Right renal cortex interstitium (tissue), 3 donors: ENCODE results near the gene TXNDC11. TPM values are rescaled to one million over a fixed set of nuclear protein-coding genes. Genes with fewer than 3 reads are reported as not detected.
"Not testable (repeated sequence)": the region's sequence is repeated elsewhere in the genome, so short reads cannot be mapped to it uniquely, and the experiment has no call there.

ENCODE experiments used
- DNase-seq, 3 donors: peaks; one replicate each; pipeline ENCODE4 v3.0.0-alpha.2; 2013; ENCODE audit warnings: low read depth in 3 of 3, low spot score in 2 of 3
- polyA plus RNA-seq, 3 donors: library from polyadenylated mRNA; unstranded; fragments of 120-200 nt; gene quantifications; one replicate each; pipeline ENCODE4 v1.2.1, GENCODE V29; 2013; ENCODE audit not compliant: insufficient read length in 3 of 3

TXNDC11 gene, protein sequence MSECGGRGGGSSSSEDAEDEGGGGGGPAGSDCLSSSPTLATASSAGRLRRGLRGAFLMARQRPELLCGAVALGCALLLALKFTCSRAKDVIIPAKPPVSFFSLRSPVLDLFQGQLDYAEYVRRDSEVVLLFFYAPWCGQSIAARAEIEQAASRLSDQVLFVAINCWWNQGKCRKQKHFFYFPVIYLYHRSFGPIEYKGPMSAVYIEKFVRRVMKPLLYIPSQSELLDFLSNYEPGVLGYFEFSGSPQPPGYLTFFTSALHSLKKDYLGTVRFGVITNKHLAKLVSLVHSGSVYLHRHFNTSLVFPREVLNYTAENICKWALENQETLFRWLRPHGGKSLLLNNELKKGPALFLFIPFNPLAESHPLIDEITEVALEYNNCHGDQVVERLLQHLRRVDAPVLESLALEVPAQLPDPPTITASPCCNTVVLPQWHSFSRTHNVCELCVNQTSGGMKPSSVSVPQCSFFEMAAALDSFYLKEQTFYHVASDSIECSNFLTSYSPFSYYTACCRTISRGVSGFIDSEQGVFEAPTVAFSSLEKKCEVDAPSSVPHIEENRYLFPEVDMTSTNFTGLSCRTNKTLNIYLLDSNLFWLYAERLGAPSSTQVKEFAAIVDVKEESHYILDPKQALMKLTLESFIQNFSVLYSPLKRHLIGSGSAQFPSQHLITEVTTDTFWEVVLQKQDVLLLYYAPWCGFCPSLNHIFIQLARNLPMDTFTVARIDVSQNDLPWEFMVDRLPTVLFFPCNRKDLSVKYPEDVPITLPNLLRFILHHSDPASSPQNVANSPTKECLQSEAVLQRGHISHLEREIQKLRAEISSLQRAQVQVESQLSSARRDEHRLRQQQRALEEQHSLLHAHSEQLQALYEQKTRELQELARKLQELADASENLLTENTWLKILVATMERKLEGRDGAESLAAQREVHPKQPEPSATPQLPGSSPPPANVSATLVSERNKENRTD
- polyA plus RNA-seq, result 10 to 100 TPM; 40.2 to 42.1 (median 40.5) TPM

DNA sequence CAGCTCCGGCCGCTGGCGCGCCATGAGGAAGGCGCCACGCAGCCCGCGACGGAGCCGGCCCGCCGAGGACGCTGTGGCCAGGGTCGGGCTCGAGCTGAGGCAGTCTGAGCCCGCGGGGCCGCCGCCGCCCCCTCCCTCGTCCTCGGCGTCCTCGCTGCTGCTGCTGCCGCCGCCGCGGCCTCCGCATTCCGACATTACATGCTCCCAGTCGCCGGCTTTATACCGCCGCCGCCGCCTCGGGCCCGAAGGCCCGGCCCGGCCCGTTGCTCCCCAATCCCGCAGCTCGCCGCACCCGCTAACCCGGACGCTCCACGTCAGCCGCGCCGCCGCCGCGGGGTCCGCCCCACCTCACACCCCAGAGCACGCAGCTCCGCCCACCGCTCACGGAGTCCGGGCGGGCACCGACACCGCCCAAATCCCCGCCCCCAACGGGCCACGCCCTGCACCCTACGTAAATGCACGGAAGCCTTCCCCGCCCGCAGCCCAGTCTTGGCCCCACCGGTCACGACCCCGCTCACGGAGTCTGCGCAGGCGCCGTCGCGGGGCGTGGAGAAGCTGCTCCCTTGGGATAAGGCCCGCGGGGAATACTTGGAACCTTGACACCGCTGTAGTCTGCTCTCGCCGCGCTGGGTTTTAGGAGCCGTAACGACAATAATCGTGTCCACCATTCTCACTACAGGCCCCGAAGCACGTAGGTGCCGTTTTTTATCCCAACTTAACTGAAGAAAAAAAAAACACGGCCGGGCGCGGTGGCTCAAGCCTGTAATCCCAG is at the start of gene TXNDC11:
TSS of gene TXNDC11 (minus strand) at position 322 of the 772 bp plus-strand sequence. CDS start at position 195, 127 bp downstream.
- peak; percentile 89 to 93 (median 92) for DNase-seq

DNA sequence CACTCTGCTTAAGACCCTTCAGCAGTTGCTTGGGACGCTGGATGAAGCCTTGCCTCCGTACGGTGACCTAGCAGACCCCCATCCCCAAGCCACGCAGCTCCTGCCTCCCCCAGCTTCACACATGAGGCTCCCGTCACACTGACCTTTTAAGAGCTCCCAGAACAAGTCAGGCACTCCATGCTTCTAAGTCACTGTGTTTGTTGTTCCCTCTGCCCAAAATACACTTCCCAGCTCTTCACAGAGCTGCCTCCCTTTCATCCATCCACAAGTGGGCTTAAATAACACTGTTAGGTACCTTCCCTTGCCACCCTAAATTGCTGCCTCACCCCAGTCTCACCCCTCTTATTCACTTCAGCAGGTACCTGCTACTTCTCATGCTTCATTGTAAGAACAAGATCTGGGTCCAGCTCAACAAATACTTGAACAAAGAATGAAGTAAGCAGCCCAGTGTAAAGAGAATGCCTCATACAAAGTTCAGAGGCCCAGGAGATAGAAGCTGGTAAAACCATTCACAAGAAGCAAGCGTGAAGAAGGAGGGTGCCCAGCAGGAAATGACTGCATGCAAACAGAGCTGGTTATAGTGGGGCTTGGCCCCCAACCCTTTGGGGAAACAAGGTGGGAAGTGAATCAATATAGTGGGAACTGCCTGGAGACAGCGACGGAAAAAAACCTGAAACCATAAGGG is 48.6 kb upstream of the TXNDC11 start:
- DNase-seq, result no peak

DNA sequence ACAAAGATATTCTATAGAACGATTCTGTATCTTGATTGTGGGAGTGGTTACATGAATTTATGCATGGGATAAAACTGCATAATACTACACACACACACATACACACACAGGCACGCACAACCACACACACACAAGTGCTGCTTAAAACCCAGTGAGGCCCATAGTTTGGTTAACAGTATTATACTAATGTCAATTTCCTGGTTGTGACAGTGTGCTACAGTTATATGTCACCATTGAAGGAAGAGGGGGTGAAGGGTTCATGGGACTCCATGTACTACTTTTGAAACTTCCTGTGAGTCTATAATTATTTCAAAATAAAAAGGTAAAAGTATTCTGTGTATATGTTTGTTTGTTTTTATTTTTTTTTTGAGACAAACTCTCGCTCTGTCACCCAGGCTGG is 46.3 kb upstream of the TXNDC11 start:
- DNase-seq, result no peak

DNA sequence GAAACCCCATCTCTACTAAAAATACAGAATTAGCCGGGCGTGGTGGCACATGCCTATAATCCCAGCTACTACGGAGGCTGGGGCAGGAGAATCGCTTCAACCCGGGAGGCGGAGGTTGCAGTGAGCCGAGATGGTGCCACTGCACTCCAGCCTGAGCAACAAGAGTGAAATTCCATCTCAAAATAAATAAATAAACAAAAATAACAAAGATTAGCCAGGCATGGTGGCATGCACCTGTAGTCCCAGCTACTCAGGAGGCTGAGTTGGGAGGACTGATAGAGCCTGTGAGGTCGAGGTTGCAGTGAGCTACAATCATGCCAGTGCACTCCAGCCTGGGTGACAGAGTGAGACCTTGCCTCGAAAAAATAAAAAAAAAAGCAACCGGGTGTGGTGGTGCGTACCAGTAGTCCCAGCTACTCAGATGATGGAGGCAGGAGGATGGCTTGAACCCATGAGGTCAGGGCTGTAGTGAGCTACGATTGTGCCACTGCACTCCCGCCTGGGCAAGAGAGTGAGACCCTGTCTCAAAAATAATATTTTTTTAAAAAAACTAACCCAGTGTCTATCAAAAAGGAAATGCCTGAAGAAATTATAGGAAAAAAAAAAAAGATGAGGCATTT is 42.4 kb upstream of the TXNDC11 start:
- DNase-seq, result not testable (repeated sequence)

DNA sequence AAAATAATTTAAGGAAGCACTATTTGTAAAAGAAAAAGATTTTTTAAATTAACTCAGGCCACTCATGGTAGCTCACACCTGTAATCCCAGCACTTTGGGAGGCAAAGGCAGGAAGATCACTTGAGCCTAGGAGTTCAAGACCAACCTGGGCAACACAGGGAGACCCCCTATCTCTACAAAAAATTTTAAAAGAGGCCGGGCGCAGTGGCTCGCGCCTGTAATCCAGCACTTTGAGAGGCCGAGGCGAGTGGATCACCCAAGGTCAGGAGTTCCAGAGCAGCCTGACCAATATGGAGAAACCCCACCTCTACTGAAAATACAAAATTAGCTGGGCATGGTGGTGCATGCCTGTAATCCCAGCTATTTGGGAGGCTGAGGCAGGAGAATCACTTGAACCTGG is 41.7 kb upstream of the TXNDC11 start:
- DNase-seq, result not testable (repeated sequence)

DNA sequence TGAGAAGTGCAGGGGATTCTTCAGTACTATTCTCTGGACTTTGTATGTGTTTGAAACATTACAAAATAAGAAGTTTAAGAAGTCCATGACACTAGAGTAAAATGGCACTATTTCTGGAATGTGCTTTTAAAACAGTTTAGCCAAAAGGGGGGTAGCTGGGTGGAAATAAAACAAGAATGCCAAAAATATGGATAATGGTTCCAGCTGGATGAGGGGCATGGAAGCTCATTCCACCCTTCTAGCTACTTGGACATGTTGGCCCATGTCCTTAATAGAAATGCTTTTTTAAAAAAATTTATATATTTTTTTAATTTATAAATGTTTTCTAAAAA is 41.3 kb upstream of the TXNDC11 start:
- no peak for DNase-seq

DNA sequence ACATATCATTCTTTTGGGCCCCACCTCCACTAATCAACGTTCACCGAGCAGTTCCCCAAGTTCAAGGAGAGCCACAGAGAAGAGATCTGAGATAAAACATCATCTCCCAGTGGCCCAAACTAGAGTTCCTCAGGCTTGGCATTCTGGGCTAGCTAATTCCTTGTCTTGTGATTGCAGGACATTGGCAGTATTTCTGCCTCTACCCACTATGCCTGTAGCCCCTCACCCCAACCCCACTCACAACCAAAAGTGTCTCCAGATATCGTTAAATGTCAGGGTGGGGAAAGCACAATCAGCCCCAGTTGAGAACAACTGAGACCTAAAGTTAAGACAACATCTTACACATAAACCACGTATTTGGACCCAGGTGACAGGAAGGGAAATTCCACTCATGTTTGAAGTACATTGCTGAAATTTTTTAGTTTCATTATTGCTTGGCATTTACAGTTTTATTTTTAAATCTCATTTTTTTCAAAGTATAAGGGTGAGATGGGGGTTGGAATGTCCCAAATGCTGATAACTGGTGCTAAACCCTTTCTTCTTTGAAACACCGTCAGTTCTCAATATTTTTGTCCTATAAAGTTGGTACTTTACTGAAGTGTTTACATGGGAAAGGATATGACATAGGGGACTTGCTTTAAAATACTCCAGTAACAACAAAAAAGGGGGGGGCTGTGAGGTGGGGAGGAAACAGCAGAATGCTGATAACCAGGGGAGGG is 40.8 kb upstream of the TXNDC11 start:
- no peak for DNase-seq

DNA sequence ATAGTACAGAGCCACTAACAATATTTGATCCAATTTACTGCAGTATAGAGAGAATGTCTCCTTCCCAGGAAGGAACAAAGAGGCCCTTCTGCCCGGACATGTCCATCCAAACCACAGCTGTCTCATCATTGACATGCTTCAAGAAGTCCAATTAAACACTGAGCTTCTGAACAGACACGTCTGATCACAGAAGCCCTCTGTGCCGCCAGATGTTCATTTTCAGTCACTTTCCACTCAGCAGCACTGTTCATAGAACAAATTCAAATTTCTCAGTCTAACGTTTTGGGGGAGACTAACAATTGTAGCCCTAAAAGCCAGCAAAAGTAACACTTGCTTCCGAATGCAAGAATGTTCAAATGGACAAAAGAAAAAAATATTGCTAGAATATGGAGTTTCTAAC is 39.1 kb upstream of the TXNDC11 start:
- DNase-seq, result no peak

DNA sequence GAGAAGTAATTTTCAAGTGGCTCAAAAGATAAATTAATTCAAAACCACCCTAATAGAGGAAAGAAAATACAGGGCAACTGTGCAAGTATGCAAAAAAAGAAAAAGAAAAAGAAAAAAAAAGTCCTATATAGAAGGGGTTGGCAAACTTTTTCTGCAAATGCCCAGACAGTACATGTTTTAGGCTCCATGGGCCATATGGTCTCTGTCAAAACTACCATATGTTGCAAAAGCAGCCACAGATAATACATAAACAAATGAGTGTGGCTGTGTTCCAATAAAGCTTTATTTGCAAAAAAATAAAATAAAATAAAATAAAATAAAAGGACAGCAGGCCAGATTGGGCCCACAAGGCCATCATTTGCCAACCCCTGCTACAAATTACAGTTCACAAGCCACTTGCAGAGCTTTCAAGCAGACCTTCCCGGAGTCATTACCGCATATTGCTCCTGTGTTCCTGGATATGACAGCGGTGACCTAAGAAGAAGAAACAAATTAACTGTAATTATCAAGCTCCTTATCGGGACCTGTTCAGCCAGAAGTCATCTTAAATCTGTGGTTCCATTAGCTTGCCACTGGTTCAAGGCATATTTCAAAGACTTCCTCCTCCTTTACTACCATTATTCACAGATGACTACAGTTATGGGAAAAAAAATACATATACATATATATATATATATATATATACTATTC is 38.5 kb upstream of the TXNDC11 start:
- no peak for DNase-seq

DNA sequence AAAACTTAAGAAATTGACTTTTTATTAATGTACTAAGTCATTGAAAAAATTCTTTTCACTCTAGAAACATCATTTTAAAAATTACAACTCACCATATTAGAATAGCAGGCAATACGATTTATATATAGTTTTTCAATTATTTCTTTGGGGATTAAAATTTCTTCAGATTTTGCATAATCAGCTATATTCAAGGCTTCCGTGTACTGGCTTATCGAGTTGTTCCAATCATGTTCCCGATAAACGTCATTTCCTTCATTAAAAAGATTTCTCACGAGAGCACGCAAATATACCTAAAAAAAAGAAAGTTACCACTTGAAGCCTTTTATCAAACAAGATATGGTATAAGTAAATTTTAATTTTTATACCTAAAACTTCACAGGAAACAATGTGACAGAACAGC is 36.4 kb upstream of the TXNDC11 start:
- DNase-seq, result no peak

DNA sequence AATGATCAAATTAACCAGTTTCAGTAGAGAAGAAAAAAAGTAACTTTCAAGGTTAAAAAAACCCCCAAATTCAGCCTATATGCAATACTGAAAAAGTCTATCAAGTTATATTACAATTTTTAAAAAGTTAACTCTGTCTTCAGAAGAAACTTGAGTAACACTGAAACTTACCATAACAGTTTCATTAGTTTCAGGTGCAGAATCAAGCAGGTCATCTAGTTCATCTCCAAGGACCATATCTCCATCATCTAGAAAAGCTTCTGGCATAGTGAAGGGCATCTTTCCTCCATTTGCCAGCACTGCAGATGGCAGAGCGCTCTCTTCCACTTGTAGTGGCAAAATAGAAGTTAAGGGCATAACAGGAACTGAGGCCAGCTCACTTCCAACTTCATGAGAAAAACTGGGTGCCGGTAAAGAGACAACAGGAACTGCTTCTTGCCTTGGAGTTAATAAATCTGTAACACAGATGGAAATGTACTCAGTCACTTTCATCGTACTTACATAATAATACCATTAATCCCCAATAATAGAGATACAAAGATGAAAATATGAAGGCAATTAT is 31.5 kb upstream of the TXNDC11 start:
- no peak for DNase-seq

DNA sequence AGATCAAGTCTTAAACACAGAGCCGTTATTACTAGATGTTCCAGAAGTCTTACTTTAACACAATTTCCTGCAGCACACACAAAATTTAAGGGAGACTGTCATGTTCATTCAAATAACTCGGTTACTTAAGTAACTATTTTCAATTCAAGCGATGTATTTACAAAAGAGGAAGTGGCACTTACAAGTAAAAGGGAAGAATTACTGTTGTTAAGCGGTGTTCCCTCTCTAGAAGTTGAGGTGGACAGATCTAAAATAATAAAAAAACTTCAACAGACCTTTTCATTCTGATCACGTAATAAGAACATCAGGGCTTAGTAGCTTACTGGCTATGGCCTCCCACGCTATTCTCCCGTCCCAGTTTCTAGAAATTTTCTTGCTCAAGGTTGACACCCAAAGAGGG is 26.2 kb upstream of the TXNDC11 start:
- no peak for DNase-seq

DNA sequence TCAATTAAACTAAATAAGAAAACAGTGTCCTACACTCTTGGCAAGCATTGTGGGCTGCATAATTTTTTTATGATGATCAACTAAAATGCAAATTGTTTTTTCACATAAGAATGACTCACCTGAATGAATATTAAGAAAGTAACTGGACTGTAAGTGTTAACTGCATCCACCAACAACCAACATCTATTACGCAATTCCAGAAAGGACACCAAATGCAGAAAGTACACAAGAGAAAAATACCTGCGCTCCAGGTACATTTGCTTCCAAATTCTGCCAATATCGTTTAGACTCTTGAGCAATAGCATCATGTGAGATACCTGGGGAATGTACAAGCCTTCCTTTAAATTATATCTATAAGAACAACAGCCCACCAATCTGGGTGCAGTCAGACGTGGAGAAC is 19.8 kb upstream of the TXNDC11 start:
- no peak for DNase-seq

DNA sequence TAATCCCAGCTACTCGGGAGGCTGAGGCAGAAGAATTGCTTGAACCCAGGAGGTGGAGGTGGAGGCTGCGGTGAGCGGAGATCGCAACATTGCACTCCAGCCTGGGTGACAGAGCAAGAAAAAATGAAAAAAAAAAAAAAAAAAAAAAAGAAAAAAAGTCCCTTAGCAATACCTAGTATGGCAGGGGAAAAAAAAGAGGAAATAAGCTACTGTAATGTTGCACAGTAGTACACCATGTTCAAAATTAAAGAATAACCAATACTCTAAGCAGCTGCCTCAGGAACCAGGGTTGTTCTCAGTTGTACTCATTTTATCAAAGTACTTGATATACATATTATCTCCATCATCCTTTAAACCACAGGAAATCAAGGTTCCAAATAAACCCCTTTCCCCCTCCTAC is 17.3 kb upstream of the TXNDC11 start:
- DNase-seq, result no peak

DNA sequence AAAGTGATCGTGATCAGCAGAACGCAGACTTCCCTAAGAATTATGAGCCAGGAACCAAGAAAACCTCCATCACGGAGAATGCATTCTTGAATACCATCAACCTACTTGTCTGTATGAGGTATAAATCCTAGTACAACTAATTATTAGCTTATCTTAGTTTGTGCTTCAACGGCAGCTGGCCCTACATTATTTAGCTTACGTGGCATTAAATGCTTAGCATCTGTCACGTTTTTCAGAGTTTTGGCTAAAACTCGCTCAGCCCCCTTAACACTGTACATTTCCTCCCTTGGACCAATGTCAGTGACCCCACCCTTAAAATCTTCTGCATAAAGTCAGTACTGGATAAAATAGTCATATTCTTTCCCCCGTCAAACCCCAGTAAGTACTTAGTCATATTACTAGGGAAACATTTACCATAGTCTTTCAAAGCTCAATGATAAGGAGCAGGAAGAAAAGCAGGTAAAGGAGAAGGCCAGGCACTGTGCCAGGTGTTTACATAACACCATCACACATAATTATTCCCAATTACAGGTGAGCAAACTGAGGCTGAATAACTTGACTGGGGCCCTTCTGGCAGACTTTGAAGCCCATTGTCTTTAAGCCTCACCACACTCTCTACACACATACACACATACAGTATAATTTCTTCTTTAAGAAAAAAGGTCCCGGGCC is 16.6 kb upstream of the TXNDC11 start:
- DNase-seq, result no peak

DNA sequence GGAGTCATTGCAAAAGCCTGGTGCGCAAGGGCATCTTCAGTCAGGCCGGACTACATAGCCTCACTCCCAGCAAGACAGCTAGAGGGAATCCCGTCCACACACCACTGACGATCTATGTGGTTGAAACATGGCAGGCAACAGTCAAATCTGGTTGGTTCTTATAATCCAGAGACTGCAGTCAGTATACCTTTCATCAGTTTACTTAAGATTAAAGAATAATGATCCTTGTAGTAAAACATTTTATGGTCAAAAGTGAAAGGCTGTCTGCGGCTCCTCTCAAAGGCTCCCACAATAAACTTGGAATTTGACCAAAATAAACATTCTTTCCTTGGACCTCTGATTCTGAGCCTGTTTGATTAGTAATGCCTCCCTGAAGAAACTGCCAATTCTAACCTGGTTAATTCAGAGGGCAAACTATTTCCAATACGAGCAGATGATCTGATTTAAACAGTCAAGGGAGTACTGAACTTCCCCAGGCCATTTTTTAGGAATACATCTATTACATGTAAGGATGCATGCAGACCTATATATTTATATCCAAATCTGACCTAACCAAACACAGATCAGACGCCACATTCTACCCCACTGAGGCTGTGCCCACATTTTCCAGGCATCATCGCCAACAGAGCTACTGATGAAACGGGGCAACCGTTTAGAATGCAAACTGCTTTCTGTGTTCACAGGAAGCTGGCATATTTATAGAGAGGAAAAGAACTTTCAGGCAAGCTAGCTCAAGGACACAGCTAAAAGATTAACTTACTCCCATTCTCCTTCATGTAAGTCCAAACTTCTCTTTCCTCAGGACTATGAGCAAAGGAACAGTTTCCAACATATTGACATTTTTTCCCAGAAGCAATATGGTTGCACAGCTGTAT is 15.3 kb upstream of the TXNDC11 start:
- no peak for DNase-seq

DNA sequence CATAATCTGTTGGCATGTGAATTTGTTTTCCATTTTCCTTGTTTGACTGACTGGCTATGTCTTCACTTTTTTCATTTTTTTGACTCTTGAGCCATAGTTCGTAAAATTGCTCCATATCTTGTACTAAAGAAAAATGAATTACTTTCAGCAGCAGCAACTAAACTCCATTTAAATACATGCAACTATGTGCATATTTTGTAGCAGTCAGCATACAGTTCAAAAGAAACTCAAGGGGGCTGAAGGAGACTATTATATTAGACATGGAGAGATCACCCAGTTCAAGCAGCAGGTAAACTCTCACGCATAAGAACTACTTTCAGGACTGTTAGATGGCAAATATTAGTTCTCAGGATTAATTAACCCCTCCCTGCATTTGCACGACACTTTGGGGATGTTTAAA is 13.6 kb upstream of the TXNDC11 start:
- DNase-seq, result no peak
